ENCODE measurements around the gene NAA60.

DNA sequence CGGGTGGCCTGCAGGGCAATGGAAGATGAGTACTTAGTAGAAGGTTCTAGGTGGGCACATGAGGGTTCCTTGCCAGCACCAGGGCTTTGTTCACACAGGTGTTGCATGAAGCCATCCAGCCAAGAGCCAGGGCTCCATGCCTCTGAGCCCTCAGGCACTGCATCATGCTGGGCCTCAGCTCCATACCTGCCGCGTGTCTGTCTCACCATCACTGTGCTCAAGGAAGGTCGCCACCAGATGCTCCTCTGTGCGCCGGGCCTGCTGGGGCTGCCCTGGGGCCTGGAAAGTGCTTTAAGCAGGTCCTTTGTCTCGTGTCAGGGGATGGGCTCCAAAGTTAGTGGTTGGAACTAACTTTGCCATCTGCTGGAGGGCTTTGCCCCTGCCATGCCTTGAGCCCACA is 26.3 kb downstream of the NAA60 start:
- TF ChIP-seq, protein P1, sequence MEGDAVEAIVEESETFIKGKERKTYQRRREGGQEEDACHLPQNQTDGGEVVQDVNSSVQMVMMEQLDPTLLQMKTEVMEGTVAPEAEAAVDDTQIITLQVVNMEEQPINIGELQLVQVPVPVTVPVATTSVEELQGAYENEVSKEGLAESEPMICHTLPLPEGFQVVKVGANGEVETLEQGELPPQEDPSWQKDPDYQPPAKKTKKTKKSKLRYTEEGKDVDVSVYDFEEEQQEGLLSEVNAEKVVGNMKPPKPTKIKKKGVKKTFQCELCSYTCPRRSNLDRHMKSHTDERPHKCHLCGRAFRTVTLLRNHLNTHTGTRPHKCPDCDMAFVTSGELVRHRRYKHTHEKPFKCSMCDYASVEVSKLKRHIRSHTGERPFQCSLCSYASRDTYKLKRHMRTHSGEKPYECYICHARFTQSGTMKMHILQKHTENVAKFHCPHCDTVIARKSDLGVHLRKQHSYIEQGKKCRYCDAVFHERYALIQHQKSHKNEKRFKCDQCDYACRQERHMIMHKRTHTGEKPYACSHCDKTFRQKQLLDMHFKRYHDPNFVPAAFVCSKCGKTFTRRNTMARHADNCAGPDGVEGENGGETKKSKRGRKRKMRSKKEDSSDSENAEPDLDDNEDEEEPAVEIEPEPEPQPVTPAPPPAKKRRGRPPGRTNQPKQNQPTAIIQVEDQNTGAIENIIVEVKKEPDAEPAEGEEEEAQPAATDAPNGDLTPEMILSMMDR (IDR thresholded peaks at IDR 0.05; ENCODE audit: poor library complexity), result no peak
- TF ChIP-seq EZH2phosphoT487 (IDR thresholded peaks at IDR 0.05; ENCODE audit: low read depth, severe bottlenecking, unreplicated experiment), result no peak

All from hepatocyte (in vitro differentiated cells).